NOMO-1 treated with DMSO at 0.1 percent for 48 hours (cell line): ENCODE measurements around the gene EFR3B.

Experiments
- DNase-seq: peaks from one replicate; lab custom pipeline; 2025; ENCODE audit not compliant: unreplicated experiment; lab: John Stamatoyannopoulos, UW

Gene EFR3B

GRCh38 chr2:25032901-25033300, 9.0 kb upstream of the EFR3B start:
- no peak for DNase-seq

- no peak for DNase-seq
Observed at GRCh38 chr2:25034081-25034480, 7.8 kb upstream of the EFR3B start.

GRCh38 chr2:25035537-25036220, 6.2 kb upstream of the EFR3B start:
- DNase-seq, result no peak

- no peak for DNase-seq
Observed at GRCh38 chr2:25036221-25036559, 5.7 kb upstream of the EFR3B start.

GRCh38 chr2:25039126-25039525, 2.8 kb upstream of the EFR3B start:
- no peak for DNase-seq

- no peak for DNase-seq
Observed at GRCh38 chr2:25041307-25041927, 459 bp upstream of the EFR3B start.

GRCh38 chr2:25042321-25043240, 705 bp downstream of the EFR3B start:
- DNase-seq, result no peak

GRCh38 chr2:25043241-25043867, 1.5 kb downstream of the EFR3B start:
- DNase-seq, result peak; percentile 48

- no peak for DNase-seq
Observed at GRCh38 chr2:25044011-25044410, 2.1 kb downstream of the EFR3B start.

GRCh38 chr2:25044990-25045389, 3.1 kb downstream of the EFR3B start:
- DNase-seq, result no peak

GRCh38 chr2:25049422-25049821, 7.5 kb downstream of the EFR3B start:
- no peak for DNase-seq

GRCh38 chr2:25050128-25050527, 8.3 kb downstream of the EFR3B start:
- no peak for DNase-seq

GRCh38 chr2:25053041-25053440, 11.2 kb downstream of the EFR3B start:
- no peak for DNase-seq

- no peak for DNase-seq
Observed at GRCh38 chr2:25054720-25055119, 12.8 kb downstream of the EFR3B start.

- no peak for DNase-seq
Observed at GRCh38 chr2:25055376-25055920, 13.6 kb downstream of the EFR3B start.

GRCh38 chr2:25056098-25056821, 14.4 kb downstream of the EFR3B start:
- DNase-seq, result no peak

- no peak for DNase-seq
Observed at GRCh38 chr2:25062511-25062917, 20.6 kb downstream of the EFR3B start.

GRCh38 chr2:25063876-25064660, 22.2 kb downstream of the EFR3B start:
- no peak for DNase-seq

GRCh38 chr2:25065768-25066167, 23.9 kb downstream of the EFR3B start:
- DNase-seq, result no peak

- DNase-seq, result no peak
Observed at GRCh38 chr2:25066455-25066854, 24.6 kb downstream of the EFR3B start.
